ENCODE results near the gene TICAM2. TPM values are rescaled to one million over a fixed set of nuclear protein-coding genes. Genes with fewer than 3 reads are reported as not detected.

TICAM2 gene
- total and polyA plus RNA-seq, 2 of the 8 experiments (the other 6 are each of a cell fraction or from before 2014, with no cell fraction given) = 0.02 TPM; not detected in 1

DNA sequence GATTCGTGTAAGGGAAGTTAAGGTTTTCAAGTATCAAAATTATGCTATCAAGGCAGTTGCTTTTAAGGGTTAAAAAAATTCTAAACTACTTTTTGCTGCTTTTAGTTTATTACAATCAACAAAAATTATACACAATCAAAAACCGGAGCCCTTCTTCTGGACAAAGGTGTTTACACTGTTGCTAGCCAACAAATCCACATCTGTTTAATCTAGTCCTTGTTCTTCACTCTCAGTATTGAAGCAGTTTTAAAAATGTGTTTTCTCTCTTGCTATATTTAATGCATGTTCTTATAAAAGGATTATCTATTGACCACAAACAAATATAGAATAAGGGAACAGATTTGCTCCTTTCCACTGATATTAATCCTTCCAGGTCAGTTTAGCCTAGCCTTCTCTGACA lies 60.2 kb downstream of the TICAM2 start:
- no peak overlapping the region for H3K27ac ChIP-seq (ENCODE audit: low read depth, low read length)
- no peak overlapping the region for H4K91ac ChIP-seq (replicated peaks; ENCODE audit: insufficient read length, low read length)
- peak overlapping the region; percentile 7 to 97 (median 84); a peak in 5 of 8 replicates for H3K4me3 ChIP-seq (ENCODE audit: extremely low read depth in 1 of 4, insufficient read depth in 2 of 4, low read depth in 3 of 4, low read length in 4 of 4)
- peaks cover 9 to 15% of the 10 kb centered on the region in 2 experiments for H3K9me3 ChIP-seq (ENCODE audit: insufficient read depth in 2 of 2, low read depth in 1 of 2, low read length in 1 of 2)
- ChIA-PET CTCF (ENCODE audit: partially characterized antibody) (interaction anchor here (1.2 kb wide), 1 partner anchor 8 kb away, joined by 3 read pairs; no protein-coding TSS in a partner anchor), POLR2A (ENCODE audit: partially characterized antibody) (no interaction called here)
- 68 to 100% methylated on average over 1 to 2 of the region's 2 CpGs for WGBS, 2 experiments (ENCODE audit: extremely low coverage in 1 of 2, insufficient coverage in 1 of 2, insufficient read length in 1 of 2, insufficient replicate concordance in 2 of 2, low coverage in 1 of 2, low lambda C conversion rate in 2 of 2, missing lambda C conversion rate in 1 of 2)
- peaks cover 0 to 7% (median 2%) of the 10 kb centered on the region in 4 experiments; a peak in 5 of 7 replicates for H3K4me1 ChIP-seq (replicated peaks in 1 of 4; ENCODE audit: control insufficient read depth in 3 of 4, insufficient read depth in 4 of 4, low read length in 3 of 4)
- no peaks in the 10 kb centered on the region for H3K27me3 ChIP-seq (replicated peaks in 1 of 4; ENCODE audit: control insufficient read depth in 3 of 4, extremely low read depth in 1 of 4, insufficient read depth in 3 of 4, low read length in 3 of 4)
- FAIRE-seq = no peak
- H3K18ac ChIP-seq (ENCODE audit: extremely low read depth, low read length) = no peak overlapping the region
- H2BK12ac ChIP-seq (ENCODE audit: low read depth, low read length) = no peak overlapping the region
- H3K36me3 ChIP-seq (ENCODE audit: control insufficient read depth in 2 of 4, insufficient read depth in 4 of 4, low read length in 3 of 4) = peaks cover 0 to 33% (median 2%) of the 10 kb centered on the region in 4 experiments; a peak in 4 of 8 replicates
- no peak overlapping the region for H3K9ac ChIP-seq (replicated peaks in 1 of 4; ENCODE audit: extremely low read depth in 1 of 4, low read depth in 3 of 4, low read length in 3 of 4)
- H4K5ac ChIP-seq (ENCODE audit: insufficient read length, low read depth, low read length) = no peak overlapping the region
- no peak overlapping the region for H2BK120ac ChIP-seq (replicated peaks; ENCODE audit: low read depth, low read length)
- H2BK5ac ChIP-seq (ENCODE audit: low read depth, low read length) = no peak overlapping the region
- peaks cover 2% of the 10 kb centered on the region; the same call in 1 of the 2 replicates for H3K79me1 ChIP-seq (ENCODE audit: low read depth, low read length)
- H3K56ac ChIP-seq (replicated peaks; ENCODE audit: insufficient read length, low read depth, low read length) = no peak overlapping the region
- no peak overlapping the region for H3K4ac ChIP-seq (replicated peaks; ENCODE audit: insufficient read length, low read depth, low read length)
- H2AK5ac ChIP-seq (ENCODE audit: low read depth, low read length) = no peak overlapping the region
- no peak overlapping the region for H3K14ac ChIP-seq (ENCODE audit: insufficient read length)
- no peak overlapping the region for H2AFZ ChIP-seq (ENCODE audit: low read length)
- DNase-seq (ENCODE audit: low read depth in 1 of 2, low spot score in 2 of 2) = no peak
- H3K4me2 ChIP-seq (ENCODE audit: insufficient read depth in 1 of 2, low read depth in 2 of 2, low read length in 2 of 2) = peak overlapping the region; percentile 89 to 97
- peaks cover 6% of the 10 kb centered on the region for H3K23me2 ChIP-seq (ENCODE audit: low read depth, low read length)
- no peak overlapping the region for H2BK15ac ChIP-seq (ENCODE audit: low read length)
- peaks cover 11 to 20% of the 10 kb centered on the region in 2 experiments for H4K20me1 ChIP-seq (replicated peaks in 1 of 2; ENCODE audit: control insufficient read depth in 1 of 2, insufficient read depth in 2 of 2, low read length in 2 of 2)
- no peak overlapping the region for H3K23ac ChIP-seq (ENCODE audit: insufficient read length)
- H3K79me2 ChIP-seq (ENCODE audit: control insufficient read depth in 1 of 2, insufficient read depth in 2 of 2, low read length in 2 of 2) = peaks cover 14 to 70% of the 10 kb centered on the region in 2 experiments
- H4K8ac ChIP-seq (ENCODE audit: extremely low read depth, insufficient read depth, low read length) = no peak overlapping the region
- H2BK20ac ChIP-seq (ENCODE audit: low read length) = no peak overlapping the region
- TF ChIP-seq GTF2F1 (IDR thresholded peaks at IDR 0.05; ENCODE audit: borderline replicate concordance, low read depth, low read length) (no peak), TCF12 (IDR thresholded peaks at IDR 0.05; ENCODE audit: low read depth, low read length) (no peak), RBBP5 (IDR thresholded peaks at IDR 0.05; ENCODE audit: borderline replicate concordance, low read depth, low read length) (no peak), CBX8 (IDR thresholded peaks at IDR 0.05; ENCODE audit: borderline replicate concordance, low read depth, low read length) (no peak), KDM5A (IDR thresholded peaks at IDR 0.05; ENCODE audit: low read length) (no peak), EZH2 (IDR thresholded peaks at IDR 0.05; ENCODE audit: low read depth, low read length, severe bottlenecking) (no peak)

Data from H1 (cell line).